Fibroblast of lung (primary cell): ENCODE measurements around the gene DUSP1. TPM values are rescaled to one million over a fixed set of nuclear protein-coding genes. Genes with fewer than 3 reads are reported as not detected.
"Not testable (repeated sequence)": the region's sequence is repeated elsewhere in the genome, so short reads cannot be mapped to it uniquely, and the experiment has no call there.

ENCODE experiments used
- DNase-seq, 2 donors: peaks; one replicate each; pipeline versions ENCODE4 v3.0.0 to v3.0.0-alpha.2; 2010; ENCODE audit warnings: low read depth in 2 of 2
- H2AFZ ChIP-seq: 2 replicates; pipeline ENCODE4 v1.5.1; 2012; ENCODE audit warnings: low read length, control low read depth, inconsistent platforms
- H3K27ac ChIP-seq: 2 replicates; pipeline ENCODE4 v1.5.1; 2011; ENCODE audit warnings: low read length, control low read depth; ENCODE audit not compliant: insufficient read depth
- H3K27me3 ChIP-seq: 2 replicates; pipeline ENCODE4 v1.5.1; 2011; ENCODE audit warnings: mild to moderate bottlenecking, low read length; ENCODE audit not compliant: control insufficient read depth, insufficient read depth
- H3K36me3 ChIP-seq: 2 replicates; pipeline ENCODE4 v1.5.1; 2011; ENCODE audit warnings: low read length; ENCODE audit not compliant: control insufficient read depth, insufficient read depth
- H3K4me1 ChIP-seq: 2 replicates; pipeline ENCODE4 v1.5.1; 2011; ENCODE audit warnings: low read length; ENCODE audit not compliant: control insufficient read depth, insufficient read depth; ENCODE audit errors: extremely low read depth
- H3K4me2 ChIP-seq: 2 replicates; pipeline ENCODE4 v1.5.1; 2011; ENCODE audit warnings: low read length, control low read depth; ENCODE audit not compliant: insufficient read depth; ENCODE audit errors: extremely low read depth
- H3K4me3 ChIP-seq, 4 experiments: fragments of 200-600 bp in 1 of 4; sonication (generic) in 1 of 4; replicated peaks in 1 of 4; 2 replicates each; pipeline ENCODE4 v1.5.1; 2011 to 2016; ENCODE audit warnings: low read length in 4 of 4, low read depth in 3 of 4, mild to moderate bottlenecking in 3 of 4, control low read depth in 2 of 4, inconsistent platforms in 1 of 4, mixed read lengths in 1 of 4; ENCODE audit not compliant: insufficient read depth in 1 of 4; ENCODE audit errors: control extremely low read depth in 1 of 4
- H3K79me2 ChIP-seq: 2 replicates; pipeline ENCODE4 v1.5.1; 2012; ENCODE audit warnings: mild to moderate bottlenecking, low read length, inconsistent platforms; ENCODE audit not compliant: control insufficient read depth, insufficient read depth
- H3K9ac ChIP-seq: 2 replicates; pipeline ENCODE4 v1.5.1; 2011; ENCODE audit warnings: mild to moderate bottlenecking, low read length, control low read depth; ENCODE audit not compliant: insufficient read depth
- H3K9me3 ChIP-seq: 2 replicates; pipeline ENCODE4 v1.5.1; 2012; ENCODE audit warnings: low read depth, low read length; ENCODE audit not compliant: control insufficient read depth, insufficient read depth
- H4K20me1 ChIP-seq: 2 replicates; pipeline ENCODE4 v1.5.1; 2011; ENCODE audit warnings: low read length; ENCODE audit not compliant: control insufficient read depth, insufficient read depth; ENCODE audit errors: extremely low read depth
- CTCF ChIP-seq, 2 donors: IDR thresholded peaks in 1 of 2; conservative IDR thresholded peaks in 1 of 2; 1 replicate in 1 of 2; 2 replicates in 1 of 2; pipeline ENCODE4 v1.5.1; 2011 to 2012; ENCODE audit warnings: low read length in 2 of 2, control low read depth in 1 of 2, inconsistent platforms in 1 of 2, low read depth in 1 of 2, mild to moderate bottlenecking in 1 of 2
- EZH2 ChIP-seq: IDR thresholded peaks from 2 replicates; pipeline ENCODE4 v1.5.1; 2012; ENCODE audit warnings: low read length, control low read depth, mild to moderate bottlenecking; ENCODE audit errors: missing control alignments
- polyA plus RNA-seq, 2 donors: library from polyadenylated mRNA; depleted of rRNA in 1 of 2; stranded (reverse) in 1 of 2; unstranded in 1 of 2; fragments of >200 nt; gene quantifications; 2 replicates each; pipeline ENCODE4 v1.2.1, GENCODE V29; 2011 to 2012; ENCODE audit warnings: missing spikeins in 1 of 2
- total RNA-seq: library from RNA; depleted of rRNA; stranded (reverse); fragments of >200 nt; gene quantifications from 2 replicates; pipeline ENCODE4 v1.2.1, GENCODE V29; 2014

DUSP1 gene
- total and polyA plus RNA-seq, 2 donors (not counting 1 experiment from before 2014, with no cell fraction given), result 121 to 148 TPM

- peaks cover 29% of the 10 kb centered on the region for H3K4me1 ChIP-seq
- no peaks in the 10 kb centered on the region for H3K9me3 ChIP-seq
- no peak overlapping the region for H3K9ac ChIP-seq
- H3K27me3 ChIP-seq, result no peaks in the 10 kb centered on the region
- no peak overlapping the region for H3K4me3 ChIP-seq
- no peak for TF ChIP-seq EZH2
- TF ChIP-seq CTCF (conservative IDR thresholded peaks at IDR 0.05 in 1 of 2, IDR thresholded peaks at IDR 0.05 in 1 of 2; ENCODE audit: low read depth in 1 of 2, low read length in 2 of 2), result no peak
- no peak overlapping the region for H2AFZ ChIP-seq
- H3K79me2 ChIP-seq, result no peaks in the 10 kb centered on the region
- H3K27ac ChIP-seq, result no peak overlapping the region
- H4K20me1 ChIP-seq, result no peaks in the 10 kb centered on the region
- no peak overlapping the region for H3K4me2 ChIP-seq
- no peak for DNase-seq
- no peaks in the 10 kb centered on the region for H3K36me3 ChIP-seq
Observed at GRCh38 chr5:172790496-172790889, 19.5 kb upstream of the DUSP1 start.

GRCh38 chr5:172789687-172790495 is 18.9 kb upstream of the DUSP1 start:
- no peak overlapping the region for H3K4me2 ChIP-seq
- DNase-seq, result peak in 1 of 2 donors; percentile 72
- peaks cover 29% of the 10 kb centered on the region for H3K4me1 ChIP-seq
- no peaks in the 10 kb centered on the region for H3K79me2 ChIP-seq
- H4K20me1 ChIP-seq, result no peaks in the 10 kb centered on the region
- H3K27me3 ChIP-seq, result no peaks in the 10 kb centered on the region
- H3K9ac ChIP-seq, result peak overlapping the region; percentile 43
- H3K27ac ChIP-seq, result peak overlapping the region; percentile 70
- no peak overlapping the region for H3K4me3 ChIP-seq
- H3K9me3 ChIP-seq, result no peaks in the 10 kb centered on the region
- no peak overlapping the region for H2AFZ ChIP-seq
- H3K36me3 ChIP-seq, result no peaks in the 10 kb centered on the region
- no peak for TF ChIP-seq EZH2

- H3K79me2 ChIP-seq, result no peaks in the 10 kb centered on the region
- H4K20me1 ChIP-seq, result no peaks in the 10 kb centered on the region
- DNase-seq, result peak in 1 of 2 donors; percentile 62
- H2AFZ ChIP-seq, result no peak overlapping the region
- H3K4me2 ChIP-seq, result no peak overlapping the region
- H3K4me1 ChIP-seq, result peaks cover 21% of the 10 kb centered on the region
- TF ChIP-seq CTCF (conservative IDR thresholded peaks at IDR 0.05 in 1 of 2, IDR thresholded peaks at IDR 0.05 in 1 of 2; ENCODE audit: low read depth in 1 of 2, low read length in 2 of 2) (no peak), EZH2 (no peak)
- no peak overlapping the region for H3K4me3 ChIP-seq
- H3K9me3 ChIP-seq, result no peaks in the 10 kb centered on the region
- H3K27me3 ChIP-seq, result no peaks in the 10 kb centered on the region
- no peaks in the 10 kb centered on the region for H3K36me3 ChIP-seq
- peak overlapping the region; percentile 52 for H3K9ac ChIP-seq
- peak overlapping the region; percentile 70 for H3K27ac ChIP-seq
Observed at GRCh38 chr5:172788771-172789686, 18.0 kb upstream of the DUSP1 start.

GRCh38 chr5:172787538-172787937 is 16.5 kb upstream of the DUSP1 start:
- not testable (repeated sequence) for H3K27me3 ChIP-seq, H3K79me2 ChIP-seq, H2AFZ ChIP-seq, H3K4me2 ChIP-seq, H3K9me3 ChIP-seq, H3K4me3 ChIP-seq, H3K9ac ChIP-seq, H4K20me1 ChIP-seq, H3K36me3 ChIP-seq, H3K27ac ChIP-seq, DNase-seq
- H3K4me1 ChIP-seq, result peaks cover 18% of the 10 kb centered on the region
